Glutamatergic neuron (in vitro differentiated cells): Measurements from ENCODE around the gene MNAT1. TPM values are rescaled to one million over a fixed set of nuclear protein-coding genes. Genes with fewer than 3 reads are reported as not detected.

Experiments used
- DNase-seq: peaks from one replicate; pipeline ENCODE4 v3.0.0; 2022
- H3K27ac Mint-ChIP-seq: one replicate; pipeline ENCODE4 v1.8.0; 2020; ENCODE audit warnings: mild to moderate bottlenecking, mixed read lengths, inconsistent platforms; ENCODE audit not compliant: unreplicated experiment
- H3K27me3 Mint-ChIP-seq: one replicate; pipeline ENCODE4 v1.8.0; 2020; ENCODE audit warnings: mild to moderate bottlenecking, moderate library complexity, mixed read lengths, inconsistent platforms; ENCODE audit not compliant: unreplicated experiment
- H3K36me3 Mint-ChIP-seq: one replicate; pipeline ENCODE4 v1.8.0; 2020; ENCODE audit warnings: mild to moderate bottlenecking, mixed read lengths, inconsistent platforms; ENCODE audit not compliant: unreplicated experiment
- H3K4me1 Mint-ChIP-seq: one replicate; pipeline ENCODE4 v1.8.0; 2020; ENCODE audit warnings: mild to moderate bottlenecking, low read depth, mixed read lengths, inconsistent platforms; ENCODE audit not compliant: unreplicated experiment
- H3K4me3 Mint-ChIP-seq: one replicate; pipeline ENCODE4 v1.8.0; 2020; ENCODE audit warnings: mild to moderate bottlenecking, mixed read lengths, inconsistent platforms; ENCODE audit not compliant: unreplicated experiment
- H3K9me3 Mint-ChIP-seq: one replicate; pipeline ENCODE4 v1.8.0; 2020; ENCODE audit warnings: mild to moderate bottlenecking, moderate library complexity, mixed read lengths, inconsistent platforms; ENCODE audit not compliant: unreplicated experiment
- total RNA-seq: library from RNA; stranded (reverse); fragmentation: NEBNext Ultra II Directional; extraction: Animal tissue kit (Norgen Biotek cat#: 25700); gene quantifications from one replicate; pipeline ENCODE4 v1.2.1, GENCODE V29; 2021; ENCODE audit not compliant: unreplicated experiment
- TF ChIP-seq, protein P1 (sequence below): fragments of 200-600 bp; sonication (generic); IDR thresholded peaks from one replicate; pipeline ENCODE4 v1.5.0; 2021; ENCODE audit not compliant: partially characterized antibody, unreplicated experiment

MNAT1 gene
- total RNA-seq, 1 donor from 2014 or later, result 45.2 TPM

DNA sequence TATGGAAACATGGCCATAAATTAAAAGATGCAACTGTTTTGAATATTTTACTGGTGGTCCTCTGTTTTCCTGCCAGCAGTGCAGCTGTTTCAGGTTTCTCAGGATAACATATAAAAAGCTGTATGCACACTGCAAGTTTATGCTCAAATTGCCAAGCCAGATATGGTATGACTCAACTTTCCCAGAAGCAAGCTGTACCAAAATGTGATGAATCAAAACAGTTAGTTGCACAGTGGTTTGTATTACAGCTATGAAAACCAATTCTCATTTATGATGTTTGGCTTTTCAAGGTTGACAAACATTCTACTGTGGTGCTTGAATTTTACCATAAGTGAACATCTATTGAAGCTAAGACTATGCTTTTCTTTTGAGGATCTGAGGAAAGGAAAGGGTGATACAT lies 230.8 kb downstream of the MNAT1 start:
- Mint-ChIP-seq H3K27me3 (no peaks in the 10 kb centered on the region), H3K9me3 (no peaks in the 10 kb centered on the region), H3K4me1 (peaks cover 7% of the 10 kb centered on the region), H3K4me3 (no peak overlapping the region), H3K36me3 (no peaks in the 10 kb centered on the region), H3K27ac (no peak overlapping the region)
- TF ChIP-seq, protein P1, sequence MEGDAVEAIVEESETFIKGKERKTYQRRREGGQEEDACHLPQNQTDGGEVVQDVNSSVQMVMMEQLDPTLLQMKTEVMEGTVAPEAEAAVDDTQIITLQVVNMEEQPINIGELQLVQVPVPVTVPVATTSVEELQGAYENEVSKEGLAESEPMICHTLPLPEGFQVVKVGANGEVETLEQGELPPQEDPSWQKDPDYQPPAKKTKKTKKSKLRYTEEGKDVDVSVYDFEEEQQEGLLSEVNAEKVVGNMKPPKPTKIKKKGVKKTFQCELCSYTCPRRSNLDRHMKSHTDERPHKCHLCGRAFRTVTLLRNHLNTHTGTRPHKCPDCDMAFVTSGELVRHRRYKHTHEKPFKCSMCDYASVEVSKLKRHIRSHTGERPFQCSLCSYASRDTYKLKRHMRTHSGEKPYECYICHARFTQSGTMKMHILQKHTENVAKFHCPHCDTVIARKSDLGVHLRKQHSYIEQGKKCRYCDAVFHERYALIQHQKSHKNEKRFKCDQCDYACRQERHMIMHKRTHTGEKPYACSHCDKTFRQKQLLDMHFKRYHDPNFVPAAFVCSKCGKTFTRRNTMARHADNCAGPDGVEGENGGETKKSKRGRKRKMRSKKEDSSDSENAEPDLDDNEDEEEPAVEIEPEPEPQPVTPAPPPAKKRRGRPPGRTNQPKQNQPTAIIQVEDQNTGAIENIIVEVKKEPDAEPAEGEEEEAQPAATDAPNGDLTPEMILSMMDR, result no peak
- DNase-seq, result no peak

DNA sequence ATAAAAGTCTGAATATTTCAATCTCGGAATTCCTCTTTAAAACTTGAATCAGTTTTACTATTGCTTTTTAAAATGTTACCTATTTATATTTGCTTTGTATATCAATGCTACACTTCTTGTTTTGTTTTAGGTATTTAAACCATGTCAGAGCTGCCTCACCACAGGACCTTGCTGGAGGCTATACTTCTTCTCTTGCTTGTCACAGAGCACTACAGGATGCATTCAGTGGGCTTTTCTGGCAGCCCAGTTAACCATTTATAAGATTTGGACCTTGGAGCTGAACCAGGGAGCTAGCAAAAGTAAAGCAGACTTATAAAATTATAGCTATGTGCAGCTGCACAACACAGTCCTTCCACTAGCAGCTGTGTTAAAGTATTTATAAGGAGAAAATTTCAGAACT lies 233.5 kb downstream of the MNAT1 start:
- Mint-ChIP-seq H3K27me3 (no peaks in the 10 kb centered on the region), H3K27ac (no peak overlapping the region), H3K9me3 (no peaks in the 10 kb centered on the region), H3K4me1 (peaks cover 7% of the 10 kb centered on the region), H3K36me3 (no peaks in the 10 kb centered on the region), H3K4me3 (no peak overlapping the region)
- TF ChIP-seq, protein P1, result no peak
- no peak for DNase-seq

DNA sequence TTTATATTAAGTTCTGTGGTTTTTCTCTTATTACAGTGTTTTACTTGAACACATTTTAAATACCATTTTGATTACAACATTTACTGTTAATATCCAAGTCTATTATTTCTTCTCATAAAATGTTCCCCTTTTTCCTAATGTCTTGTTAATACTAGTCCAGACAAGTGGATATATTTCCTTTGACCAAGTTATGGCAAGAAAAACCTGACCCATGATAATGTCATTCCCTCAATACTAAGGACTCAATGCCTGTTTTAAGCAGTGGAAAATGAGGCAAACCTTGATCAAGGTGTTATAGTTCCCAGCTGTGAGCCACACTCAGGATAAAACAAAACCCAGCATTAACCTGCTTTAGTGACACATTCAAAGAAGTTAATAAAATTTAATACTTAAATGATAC lies 234.1 kb downstream of the MNAT1 start:
- no peak for DNase-seq
- TF ChIP-seq, protein P1, result no peak
- no peak overlapping the region for H3K4me3 Mint-ChIP-seq
- peaks cover 2% of the 10 kb centered on the region for H3K4me1 Mint-ChIP-seq
- no peaks in the 10 kb centered on the region for H3K36me3 Mint-ChIP-seq
- no peak overlapping the region for H3K27ac Mint-ChIP-seq
- no peaks in the 10 kb centered on the region for H3K9me3 Mint-ChIP-seq
- no peaks in the 10 kb centered on the region for H3K27me3 Mint-ChIP-seq

DNA sequence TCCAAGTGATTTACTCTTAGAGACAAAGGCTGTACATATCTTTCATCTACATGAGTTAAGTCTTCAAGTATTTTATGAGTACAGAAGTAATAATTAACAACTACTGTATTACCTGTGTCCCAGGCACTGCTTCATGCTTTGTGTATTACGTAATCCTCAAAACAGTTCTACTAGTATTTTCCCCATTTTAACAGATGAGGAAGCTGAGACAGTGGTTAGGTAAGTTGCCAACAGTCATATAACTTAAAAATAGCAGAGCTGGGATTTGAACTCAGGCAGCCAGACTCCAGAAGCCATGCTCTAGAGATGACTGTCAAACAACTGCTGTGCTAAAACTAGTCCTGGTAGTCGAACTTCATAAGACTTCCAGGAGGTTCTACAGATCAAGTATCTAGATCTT lies 235.6 kb downstream of the MNAT1 start:
- Mint-ChIP-seq H3K36me3 (no peaks in the 10 kb centered on the region), H3K4me3 (no peak overlapping the region), H3K27ac (no peak overlapping the region), H3K27me3 (no peaks in the 10 kb centered on the region), H3K4me1 (no peaks in the 10 kb centered on the region), H3K9me3 (no peaks in the 10 kb centered on the region)
- TF ChIP-seq, protein P1, result no peak
- DNase-seq, result no peak

DNA sequence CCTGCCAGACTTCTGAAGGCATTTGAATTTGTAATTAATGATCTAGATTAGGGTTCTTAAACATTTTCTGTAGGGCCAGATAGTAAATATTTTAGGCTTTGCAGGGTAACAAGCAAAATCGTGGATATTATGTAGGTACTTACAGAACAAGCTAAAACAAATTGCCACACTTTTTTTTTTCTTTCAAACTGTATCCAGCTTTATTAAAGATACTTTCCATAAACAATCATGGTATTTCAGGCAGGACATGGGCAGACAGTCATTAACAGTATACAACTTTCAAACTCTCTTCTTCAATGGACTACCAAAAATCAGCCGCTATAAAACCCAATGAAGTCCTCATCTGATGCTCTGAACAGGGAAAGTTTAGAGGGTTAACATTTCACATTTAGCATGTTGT lies 236.7 kb downstream of the MNAT1 start:
- no peak for DNase-seq
- H3K4me3 Mint-ChIP-seq, result no peak overlapping the region
- H3K27ac Mint-ChIP-seq, result no peak overlapping the region
- H3K36me3 Mint-ChIP-seq, result no peaks in the 10 kb centered on the region
- TF ChIP-seq, protein P1, result no peak
- H3K4me1 Mint-ChIP-seq, result no peaks in the 10 kb centered on the region
- no peaks in the 10 kb centered on the region for H3K9me3 Mint-ChIP-seq
- no peaks in the 10 kb centered on the region for H3K27me3 Mint-ChIP-seq
